T-helper 17 cell (primary cell): Measurements from ENCODE around the gene CECR2. TPM values are rescaled to one million over a fixed set of nuclear protein-coding genes. Genes with fewer than 3 reads are reported as not detected.

Experiments used
- ATAC-seq: fragments of 150-1000 bp; cut with Tn5 transposase; 2 replicates; pipeline ENCODE4 v1.10.0; 2021; ENCODE audit warnings: mild to moderate bottlenecking, moderate library complexity
- DNase-seq, 3 donors: peaks; one replicate each; pipeline versions ENCODE4 v3.0.0 to v3.0.0-alpha.2; 2020 to 2021
- H3K9me3 ChIP-seq: one replicate; pipeline ENCODE4 v1.7.0; 2013; ENCODE audit warnings: low read length, mild to moderate bottlenecking; ENCODE audit not compliant: control insufficient read depth, poor library complexity, severe bottlenecking
- H3K27ac Mint-ChIP-seq: one replicate; pipeline ENCODE4 v1.8.0; 2022; ENCODE audit warnings: mild to moderate bottlenecking, moderate library complexity, mixed read lengths
- H3K27me3 Mint-ChIP-seq: one replicate; pipeline ENCODE4 v1.8.0; 2022; ENCODE audit warnings: mixed read lengths
- H3K36me3 Mint-ChIP-seq: one replicate; pipeline ENCODE4 v1.8.0; 2022; ENCODE audit warnings: low read depth, mixed read lengths
- H3K4me1 Mint-ChIP-seq: one replicate; pipeline ENCODE4 v1.8.0; 2022; ENCODE audit warnings: mild to moderate bottlenecking, mixed read lengths
- H3K4me3 Mint-ChIP-seq: one replicate; pipeline ENCODE4 v1.8.0; 2022; ENCODE audit warnings: mild to moderate bottlenecking, moderate library complexity, mixed read lengths
- total RNA-seq, 4 donors: library from RNA in 2 of 4; stranded (reverse) in 2 of 4; gene quantifications; one replicate each; pipeline ENCODE4 v1.2.3 and lab custom pipeline; 2022 to 2026

Gene CECR2
- total RNA-seq = under 1 TPM in 1 of 2 donors, not detected in 1; 0.29 TPM
- 0 to 0.46 reads per million in 2 donors for total RNA-seq (lab: John Stamatoyannopoulos, UW)

GRCh38 chr22:17369439-17370025, at the start of gene CECR2:
CECR2 (plus strand) TSS chr22:17369460; CDS start chr22:17369784, 324 bp downstream.
- ATAC-seq (peak; percentile 40), DNase-seq (no peak)
- Mint-ChIP-seq H3K4me3 (peak within 1 kb of the TSS; percentile 86), H3K36me3 (peaks cover 9% of the 10 kb centered on the region), H3K27me3 (peaks cover 71% of the 10 kb centered on the region), H3K4me1 (peaks cover 20% of the 10 kb centered on the region), H3K27ac (no peak within 1 kb of the TSS)
- no peaks in the 10 kb centered on the region for H3K9me3 ChIP-seq

- peaks cover 6% of the 10 kb centered on the region for H3K4me1 Mint-ChIP-seq
- H3K9me3 ChIP-seq = no peaks in the 10 kb centered on the region
- peaks cover 5% of the 10 kb centered on the region for H3K27me3 Mint-ChIP-seq
- ATAC-seq (no peak), DNase-seq (no peak)
- H3K4me3 Mint-ChIP-seq = no peak overlapping the region
- peaks cover 5% of the 10 kb centered on the region for H3K36me3 Mint-ChIP-seq
- H3K27ac Mint-ChIP-seq = no peak overlapping the region
Observed at GRCh38 chr22:17319546-17319945, 49.7 kb upstream of the CECR2 start.

GRCh38 chr22:17322511-17322910, 46.7 kb upstream of the CECR2 start:
- Mint-ChIP-seq H3K4me3 (no peak overlapping the region), H3K27me3 (peaks cover 6% of the 10 kb centered on the region), H3K36me3 (peaks cover 5% of the 10 kb centered on the region), H3K4me1 (peaks cover 6% of the 10 kb centered on the region), H3K27ac (no peak overlapping the region)
- no peak for ATAC-seq
- H3K9me3 ChIP-seq = no peaks in the 10 kb centered on the region
- no peak for DNase-seq

GRCh38 chr22:17331690-17332089, 37.6 kb upstream of the CECR2 start:
- no peak overlapping the region for H3K27ac Mint-ChIP-seq
- H3K9me3 ChIP-seq = no peaks in the 10 kb centered on the region
- peaks cover 10% of the 10 kb centered on the region for H3K27me3 Mint-ChIP-seq
- ATAC-seq = no peak
- no peaks in the 10 kb centered on the region for H3K4me1 Mint-ChIP-seq
- no peaks in the 10 kb centered on the region for H3K36me3 Mint-ChIP-seq
- DNase-seq = no peak
- H3K4me3 Mint-ChIP-seq = no peak overlapping the region

GRCh38 chr22:17332109-17332800, 37.0 kb upstream of the CECR2 start:
- no peaks in the 10 kb centered on the region for H3K9me3 ChIP-seq
- no peak overlapping the region for H3K27ac Mint-ChIP-seq
- ATAC-seq (no peak), DNase-seq (no peak)
- peaks cover 10% of the 10 kb centered on the region for H3K27me3 Mint-ChIP-seq
- H3K36me3 Mint-ChIP-seq = no peaks in the 10 kb centered on the region
- no peak overlapping the region for H3K4me3 Mint-ChIP-seq
- H3K4me1 Mint-ChIP-seq = no peaks in the 10 kb centered on the region

- Mint-ChIP-seq H3K36me3 (no peaks in the 10 kb centered on the region), H3K4me1 (no peaks in the 10 kb centered on the region), H3K27ac (no peak overlapping the region), H3K4me3 (no peak overlapping the region), H3K27me3 (peaks cover 14% of the 10 kb centered on the region)
- no peak for ATAC-seq
- no peaks in the 10 kb centered on the region for H3K9me3 ChIP-seq
- no peak for DNase-seq
Observed at GRCh38 chr22:17334059-17334458, 35.2 kb upstream of the CECR2 start.

GRCh38 chr22:17334983-17335382, 34.3 kb upstream of the CECR2 start:
- no peak overlapping the region for H3K27ac Mint-ChIP-seq
- H3K9me3 ChIP-seq = no peaks in the 10 kb centered on the region
- H3K4me1 Mint-ChIP-seq = peaks cover 3% of the 10 kb centered on the region
- H3K36me3 Mint-ChIP-seq = no peaks in the 10 kb centered on the region
- no peak overlapping the region for H3K4me3 Mint-ChIP-seq
- no peak for ATAC-seq
- peaks cover 19% of the 10 kb centered on the region for H3K27me3 Mint-ChIP-seq
- DNase-seq = no peak

- DNase-seq = no peak
- peaks cover 3% of the 10 kb centered on the region for H3K4me1 Mint-ChIP-seq
- no peak overlapping the region for H3K27ac Mint-ChIP-seq
- no peaks in the 10 kb centered on the region for H3K36me3 Mint-ChIP-seq
- H3K4me3 Mint-ChIP-seq = no peak overlapping the region
- H3K9me3 ChIP-seq = no peaks in the 10 kb centered on the region
- no peak for ATAC-seq
- peaks cover 19% of the 10 kb centered on the region for H3K27me3 Mint-ChIP-seq
Observed at GRCh38 chr22:17336061-17336460, 33.2 kb upstream of the CECR2 start.

GRCh38 chr22:17337639-17338038, 31.6 kb upstream of the CECR2 start:
- Mint-ChIP-seq H3K4me3 (no peak overlapping the region), H3K36me3 (no peaks in the 10 kb centered on the region), H3K27me3 (peaks cover 15% of the 10 kb centered on the region), H3K4me1 (peaks cover 5% of the 10 kb centered on the region), H3K27ac (no peak overlapping the region)
- ATAC-seq (no peak), DNase-seq (no peak)
- no peaks in the 10 kb centered on the region for H3K9me3 ChIP-seq

GRCh38 chr22:17339095-17339693, 30.1 kb upstream of the CECR2 start:
- no peak for DNase-seq
- H3K36me3 Mint-ChIP-seq = no peaks in the 10 kb centered on the region
- ATAC-seq = no peak
- peaks cover 5% of the 10 kb centered on the region for H3K4me1 Mint-ChIP-seq
- no peak overlapping the region for H3K4me3 Mint-ChIP-seq
- H3K9me3 ChIP-seq = no peaks in the 10 kb centered on the region
- peaks cover 15% of the 10 kb centered on the region for H3K27me3 Mint-ChIP-seq
- H3K27ac Mint-ChIP-seq = no peak overlapping the region

- Mint-ChIP-seq H3K36me3 (no peaks in the 10 kb centered on the region), H3K27me3 (peaks cover 14% of the 10 kb centered on the region), H3K4me1 (peaks cover 5% of the 10 kb centered on the region), H3K4me3 (no peak overlapping the region), H3K27ac (no peak overlapping the region)
- DNase-seq (no peak), ATAC-seq (no peak)
- H3K9me3 ChIP-seq = no peaks in the 10 kb centered on the region
Observed at GRCh38 chr22:17342361-17342760, 26.9 kb upstream of the CECR2 start.

- H3K9me3 ChIP-seq = no peaks in the 10 kb centered on the region
- DNase-seq (no peak), ATAC-seq (no peak)
- no peak overlapping the region for H3K4me3 Mint-ChIP-seq
- peaks cover 18% of the 10 kb centered on the region for H3K27me3 Mint-ChIP-seq
- peaks cover 6% of the 10 kb centered on the region for H3K4me1 Mint-ChIP-seq
- H3K27ac Mint-ChIP-seq = no peak overlapping the region
- H3K36me3 Mint-ChIP-seq = no peaks in the 10 kb centered on the region
Observed at GRCh38 chr22:17343766-17344165, 25.5 kb upstream of the CECR2 start.

- no peaks in the 10 kb centered on the region for H3K9me3 ChIP-seq
- H3K36me3 Mint-ChIP-seq = peaks cover 3% of the 10 kb centered on the region
- H3K27me3 Mint-ChIP-seq = peaks cover 18% of the 10 kb centered on the region
- ATAC-seq = no peak
- no peak for DNase-seq
- no peak overlapping the region for H3K27ac Mint-ChIP-seq
- peaks cover 11% of the 10 kb centered on the region for H3K4me1 Mint-ChIP-seq
- H3K4me3 Mint-ChIP-seq = no peak overlapping the region
Observed at GRCh38 chr22:17346578-17346977, 22.7 kb upstream of the CECR2 start.
